Nephron progenitor cell (in vitro differentiated cells): Measurements from ENCODE around the gene SCRN1.
A peak's percentile ranks its signal among the peaks of the same experiment; 100 is the strongest.

ENCODE experiments used
- DNase-seq: peaks from one replicate; pipeline ENCODE4 v3.0.0; 2021
- H3K27ac Mint-ChIP-seq: 2 replicates; pipeline ENCODE4 v1.8.0; 2021; ENCODE audit warnings: mild to moderate bottlenecking, moderate library complexity, mixed read lengths
- H3K27me3 Mint-ChIP-seq: 2 replicates; pipeline ENCODE4 v1.8.0; 2021; ENCODE audit warnings: mild to moderate bottlenecking, low read depth, mixed read lengths; ENCODE audit not compliant: poor library complexity
- H3K36me3 Mint-ChIP-seq: 2 replicates; pipeline ENCODE4 v1.8.0; 2021; ENCODE audit warnings: low read depth, mixed read lengths
- H3K4me1 Mint-ChIP-seq: 2 replicates; pipeline ENCODE4 v1.8.0; 2021; ENCODE audit warnings: mixed read lengths
- H3K4me3 Mint-ChIP-seq: 2 replicates; pipeline ENCODE4 v1.8.0; 2021; ENCODE audit warnings: mild to moderate bottlenecking, moderate library complexity, mixed read lengths
- H3K9me3 Mint-ChIP-seq: 2 replicates; pipeline ENCODE4 v1.8.0; 2021; ENCODE audit warnings: mild to moderate bottlenecking, moderate library complexity, mixed read lengths
- TF ChIP-seq, protein P1 (sequence below): fragments of 200-600 bp; sonication (generic); IDR thresholded peaks from 2 replicates; pipeline ENCODE4 v1.5.0; 2021; ENCODE audit warnings: antibody characterized with exemption

Gene SCRN1

DNA sequence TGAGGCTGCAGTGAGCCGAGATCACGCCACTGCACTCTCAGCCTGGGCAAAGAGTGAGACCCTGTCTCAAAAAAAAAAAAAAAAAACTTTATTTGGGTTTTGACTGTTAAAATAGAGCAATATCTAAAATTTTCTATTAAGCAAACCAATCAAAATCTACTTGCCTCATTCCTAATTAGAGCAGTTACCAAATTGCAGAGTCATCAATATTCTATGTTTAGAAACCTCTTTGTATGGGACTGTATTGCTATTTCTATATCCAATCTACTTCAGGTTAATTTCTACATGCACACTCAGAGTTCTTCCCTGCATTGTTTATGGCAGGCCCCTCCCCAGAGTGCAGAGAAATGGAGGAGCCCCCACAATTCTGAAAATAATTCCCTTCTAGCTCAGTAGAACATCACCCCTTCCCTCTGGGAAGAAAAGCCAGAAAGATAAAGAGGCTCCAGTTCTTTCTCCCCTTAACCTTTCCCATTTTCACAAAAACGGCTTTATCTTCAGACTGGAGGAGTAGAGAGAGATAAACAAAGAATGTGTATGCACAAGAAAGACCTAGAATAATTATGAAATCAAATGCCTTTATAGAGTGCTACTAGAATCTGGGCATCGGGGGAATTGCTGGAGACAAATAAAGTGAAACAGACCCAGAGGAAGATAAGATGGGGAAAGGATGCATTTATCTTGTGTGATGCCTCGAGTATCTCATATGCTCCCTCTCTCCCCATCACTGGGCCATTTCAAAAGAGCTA, 17.9 kb downstream of the SCRN1 start:
- Mint-ChIP-seq H3K36me3 (peaks cover 56% of the 10 kb centered on the region), H3K27ac (no peak overlapping the region), H3K9me3 (peaks cover 5% of the 10 kb centered on the region), H3K27me3 (no peaks in the 10 kb centered on the region), H3K4me1 (peaks cover 45% of the 10 kb centered on the region), H3K4me3 (no peak overlapping the region)
- DNase-seq, result no peak
- TF ChIP-seq, protein P1, sequence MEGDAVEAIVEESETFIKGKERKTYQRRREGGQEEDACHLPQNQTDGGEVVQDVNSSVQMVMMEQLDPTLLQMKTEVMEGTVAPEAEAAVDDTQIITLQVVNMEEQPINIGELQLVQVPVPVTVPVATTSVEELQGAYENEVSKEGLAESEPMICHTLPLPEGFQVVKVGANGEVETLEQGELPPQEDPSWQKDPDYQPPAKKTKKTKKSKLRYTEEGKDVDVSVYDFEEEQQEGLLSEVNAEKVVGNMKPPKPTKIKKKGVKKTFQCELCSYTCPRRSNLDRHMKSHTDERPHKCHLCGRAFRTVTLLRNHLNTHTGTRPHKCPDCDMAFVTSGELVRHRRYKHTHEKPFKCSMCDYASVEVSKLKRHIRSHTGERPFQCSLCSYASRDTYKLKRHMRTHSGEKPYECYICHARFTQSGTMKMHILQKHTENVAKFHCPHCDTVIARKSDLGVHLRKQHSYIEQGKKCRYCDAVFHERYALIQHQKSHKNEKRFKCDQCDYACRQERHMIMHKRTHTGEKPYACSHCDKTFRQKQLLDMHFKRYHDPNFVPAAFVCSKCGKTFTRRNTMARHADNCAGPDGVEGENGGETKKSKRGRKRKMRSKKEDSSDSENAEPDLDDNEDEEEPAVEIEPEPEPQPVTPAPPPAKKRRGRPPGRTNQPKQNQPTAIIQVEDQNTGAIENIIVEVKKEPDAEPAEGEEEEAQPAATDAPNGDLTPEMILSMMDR, result no peak

DNA sequence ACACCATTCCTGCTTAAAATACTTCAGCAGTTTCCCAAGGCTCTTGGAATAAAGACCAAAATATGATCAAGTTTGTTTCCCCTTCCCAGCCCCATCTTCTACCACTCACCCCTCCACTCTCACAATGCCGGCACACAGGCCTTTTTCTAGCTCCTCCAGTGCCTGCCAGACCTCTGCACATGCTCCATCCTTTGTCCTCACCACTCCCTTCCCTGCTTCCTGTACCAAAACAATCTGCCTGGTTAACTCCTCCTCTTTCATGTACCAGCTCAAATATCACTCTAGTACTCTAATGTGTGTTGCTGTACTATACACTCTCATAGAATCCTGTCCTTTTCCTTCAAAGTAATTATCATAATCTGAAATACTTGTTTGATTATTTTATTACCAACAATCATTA, 19.4 kb downstream of the SCRN1 start:
- Mint-ChIP-seq H3K27me3 (no peaks in the 10 kb centered on the region), H3K4me1 (peaks cover 40% of the 10 kb centered on the region), H3K4me3 (peak overlapping the region; percentile 1), H3K9me3 (peaks cover 5% of the 10 kb centered on the region), H3K36me3 (peaks cover 72% of the 10 kb centered on the region), H3K27ac (peak overlapping the region; percentile 85)
- no peak for DNase-seq
- TF ChIP-seq, protein P1, result no peak

DNA sequence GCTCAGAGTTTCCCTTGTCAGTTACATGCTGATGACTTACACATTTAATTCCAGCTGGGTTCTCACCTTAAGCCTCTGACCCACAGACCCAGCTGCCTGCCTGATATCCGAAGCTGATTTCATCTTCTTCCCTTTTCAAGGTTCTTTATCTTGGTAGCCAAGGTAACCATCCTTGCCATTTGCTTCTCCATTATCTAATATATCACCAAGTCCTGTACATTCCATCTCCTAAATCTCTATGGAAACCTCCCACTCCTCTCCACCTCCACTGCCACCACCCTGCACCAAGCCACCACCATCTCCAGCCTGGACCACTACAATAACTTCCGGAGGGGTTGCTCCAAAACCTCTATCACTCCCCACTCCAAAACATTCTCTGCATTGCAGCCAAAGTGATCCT, 19.9 kb downstream of the SCRN1 start:
- H3K27ac Mint-ChIP-seq, result peak overlapping the region; percentile 5
- no peak for DNase-seq
- no peaks in the 10 kb centered on the region for H3K27me3 Mint-ChIP-seq
- H3K4me1 Mint-ChIP-seq, result peaks cover 40% of the 10 kb centered on the region
- no peak overlapping the region for H3K4me3 Mint-ChIP-seq
- peaks cover 74% of the 10 kb centered on the region for H3K36me3 Mint-ChIP-seq
- TF ChIP-seq, protein P1, result no peak
- H3K9me3 Mint-ChIP-seq, result peaks cover 5% of the 10 kb centered on the region

DNA sequence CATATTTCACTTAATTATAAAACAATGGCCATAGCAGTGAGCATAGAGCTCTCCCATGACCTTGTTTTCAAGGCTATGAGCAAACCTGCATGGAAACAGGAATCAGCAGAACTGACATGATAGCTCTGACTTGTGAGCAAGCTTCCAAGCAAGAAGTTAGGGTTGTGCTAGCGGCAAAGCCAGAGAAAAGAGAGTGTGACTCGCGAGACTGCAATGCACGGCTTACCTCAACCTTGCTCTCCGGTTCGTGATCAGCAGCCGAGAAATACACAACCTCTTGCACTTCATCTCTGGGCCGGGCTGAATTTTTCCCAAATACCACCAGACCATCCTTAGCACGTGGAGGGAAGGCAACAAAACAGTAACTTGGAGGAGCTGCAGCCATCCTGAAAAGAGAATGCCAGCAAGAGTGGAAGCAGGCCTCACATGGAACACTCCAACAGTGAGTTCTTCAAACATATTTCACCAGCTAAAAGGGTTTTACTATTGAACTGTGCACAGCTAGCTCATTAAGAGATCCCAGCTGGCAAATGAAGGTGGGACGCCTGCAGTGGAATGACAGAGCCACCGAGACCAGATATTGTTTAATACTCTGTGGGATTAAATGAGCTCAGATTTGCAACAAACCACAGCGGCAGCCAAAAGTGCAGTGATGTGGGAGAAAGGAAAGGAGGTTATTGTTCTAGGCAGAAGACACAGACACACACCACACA, 20.8 kb downstream of the SCRN1 start:
- TF ChIP-seq, protein P1, result no peak
- peaks cover 34% of the 10 kb centered on the region for H3K4me1 Mint-ChIP-seq
- peaks cover 5% of the 10 kb centered on the region for H3K9me3 Mint-ChIP-seq
- peaks cover 76% of the 10 kb centered on the region for H3K36me3 Mint-ChIP-seq
- no peak overlapping the region for H3K4me3 Mint-ChIP-seq
- no peaks in the 10 kb centered on the region for H3K27me3 Mint-ChIP-seq
- peak overlapping the region; percentile 74 for H3K27ac Mint-ChIP-seq
- no peak for DNase-seq

DNA sequence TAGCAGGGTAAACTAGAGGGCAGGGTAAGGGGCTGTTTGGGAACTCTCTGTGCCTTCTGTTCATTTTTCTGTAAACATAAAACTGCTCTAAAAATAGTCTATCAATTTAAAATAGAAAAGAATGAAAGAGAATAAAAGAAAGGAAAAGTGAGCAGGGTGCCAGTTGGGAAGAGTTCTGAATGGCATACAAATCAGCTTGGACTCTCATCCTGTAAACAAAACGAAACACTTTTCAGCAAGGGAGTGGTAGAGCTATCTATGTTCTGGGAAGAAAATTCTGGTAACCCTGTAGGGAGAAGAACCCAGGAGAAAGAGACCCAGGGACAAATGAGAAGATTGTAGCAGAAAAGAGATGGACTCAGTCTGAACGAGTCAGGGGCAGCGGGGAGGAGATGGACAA, 24.6 kb downstream of the SCRN1 start:
- H3K4me1 Mint-ChIP-seq, result peaks cover 26% of the 10 kb centered on the region
- peak overlapping the region; percentile 12 for H3K27ac Mint-ChIP-seq
- no peaks in the 10 kb centered on the region for H3K27me3 Mint-ChIP-seq
- H3K36me3 Mint-ChIP-seq, result peaks cover 86% of the 10 kb centered on the region
- TF ChIP-seq, protein P1, result no peak
- H3K4me3 Mint-ChIP-seq, result no peak overlapping the region
- no peak for DNase-seq
- H3K9me3 Mint-ChIP-seq, result peaks cover 9% of the 10 kb centered on the region
